DOHH2 (cell line): ENCODE results near the gene NUCB1.
"Not testable (repeated sequence)": the region's sequence is repeated elsewhere in the genome, so short reads cannot be mapped to it uniquely, and the experiment has no call there.

ENCODE experiments used
- H3F3A ChIP-seq: fragments of 200-600 bp; sonication (generic), shearing (Covaris generic); 2 replicates; pipeline ENCODE4 v1.6.0; 2016; ENCODE audit warnings: antibody characterized with exemption, mild to moderate bottlenecking; ENCODE audit not compliant: control insufficient read depth, insufficient read depth
- H3K27ac ChIP-seq: fragments of 200-600 bp; sonication (generic); 2 replicates; pipeline ENCODE4 v1.5.1; 2014; ENCODE audit warnings: low read depth, mild to moderate bottlenecking, low read length, moderate library complexity
- H3K27me3 ChIP-seq: fragments of 200-600 bp; sonication (generic); 2 replicates; pipeline ENCODE4 v1.6.1; 2014; ENCODE audit warnings: mild to moderate bottlenecking, low read length, mixed read lengths; ENCODE audit not compliant: control insufficient read depth
- H3K36me3 ChIP-seq: fragments of 200-600 bp; sonication (generic); 2 replicates; pipeline ENCODE4 v1.6.1; 2014; ENCODE audit warnings: mild to moderate bottlenecking, low read length, moderate library complexity, mixed read lengths; ENCODE audit not compliant: control insufficient read depth
- H3K4me1 ChIP-seq: fragments of 200-600 bp; sonication (generic); 2 replicates; pipeline ENCODE4 v1.6.1; 2014; ENCODE audit warnings: mild to moderate bottlenecking, low read length, mixed read lengths; ENCODE audit not compliant: control insufficient read depth
- H3K4me2 ChIP-seq: fragments of 200-600 bp; sonication (generic); 2 replicates; pipeline ENCODE4 v1.6.0; 2014; ENCODE audit warnings: mild to moderate bottlenecking, low read length, moderate library complexity
- H3K4me3 ChIP-seq: fragments of 200-600 bp; sonication (generic); 2 replicates; pipeline ENCODE4 v1.5.1; 2014; ENCODE audit warnings: mild to moderate bottlenecking, low read length, mixed read lengths
- H3K79me2 ChIP-seq: fragments of 200-600 bp; sonication (generic); 2 replicates; pipeline ENCODE4 v1.6.1; 2014; ENCODE audit warnings: mild to moderate bottlenecking, low read length, mixed read lengths; ENCODE audit not compliant: control insufficient read depth
- H3K9me2 ChIP-seq: fragments of 200-600 bp; sonication (generic); replicated peaks from 2 replicates; pipeline ENCODE4 v1.6.1; 2014; ENCODE audit warnings: mild to moderate bottlenecking, low read length, mixed read lengths; ENCODE audit not compliant: control insufficient read depth
- H3K9me3 ChIP-seq: fragments of 200-600 bp; sonication (generic); 2 replicates; pipeline ENCODE4 v1.6.1; 2014; ENCODE audit warnings: antibody characterized with exemption, low read length, mixed read lengths; ENCODE audit not compliant: control insufficient read depth, insufficient read depth
- H4K20me1 ChIP-seq: fragments of 200-600 bp; sonication (generic); 2 replicates; pipeline ENCODE4 v1.6.0; 2014; ENCODE audit warnings: low read depth, mild to moderate bottlenecking, antibody characterized with exemption, low read length, moderate library complexity; ENCODE audit not compliant: control insufficient read depth, insufficient read depth
- CTCF ChIP-seq: fragments of 200-600 bp; sonication (generic); IDR thresholded peaks from one replicate; pipeline ENCODE4 v1.5.1; 2014; ENCODE audit warnings: antibody characterized with exemption, mild to moderate bottlenecking, low read depth, low read length; ENCODE audit not compliant: poor library complexity, severe bottlenecking
- EZH2phosphoT487 ChIP-seq: fragments of 200-600 bp; sonication (generic); IDR thresholded peaks from 2 replicates; pipeline ENCODE4 v1.6.1; 2017; ENCODE audit warnings: borderline replicate concordance, mild to moderate bottlenecking, antibody characterized with exemption, low read length, moderate library complexity, mixed read lengths

NUCB1 gene

GRCh38 chr19:48905664-48906063 lies 5.6 kb downstream of the NUCB1 start:
- Histone ChIP-seq H4K20me1 (no peaks in the 10 kb centered on the region), H3K4me1 (peaks cover 41% of the 10 kb centered on the region), H3F3A (0 out of 2 replicates have a peak, but pooled peaks cover 7% of the 10 kb centered on the region), H3K4me3 (no peak overlapping the region), H3K9me3 (no peaks in the 10 kb centered on the region), H3K36me3 (peaks cover 50% of the 10 kb centered on the region), H3K9me2 (no peaks in the 10 kb centered on the region), H3K27ac (no peak overlapping the region), H3K79me2 (peaks cover 23% of the 10 kb centered on the region), H3K27me3 (no peaks in the 10 kb centered on the region), H3K4me2 (no peak overlapping the region)
- no peak for TF ChIP-seq CTCF
- no peak for TF ChIP-seq EZH2phosphoT487

- H3K79me2 ChIP-seq: peaks cover 18% of the 10 kb centered on the region
- H3K4me2 ChIP-seq: no peak overlapping the region
- no peak overlapping the region for H3K4me3 ChIP-seq
- H3K4me1 ChIP-seq: peaks cover 40% of the 10 kb centered on the region
- no peaks in the 10 kb centered on the region for H3K9me3 ChIP-seq
- H3K36me3 ChIP-seq: peaks cover 51% of the 10 kb centered on the region
- TF ChIP-seq EZH2phosphoT487 (no peak), CTCF (no peak)
- H4K20me1 ChIP-seq: no peaks in the 10 kb centered on the region
- no peak overlapping the region for H3K27ac ChIP-seq
- no peaks in the 10 kb centered on the region for H3K9me2 ChIP-seq
- no peaks in the 10 kb centered on the region for H3K27me3 ChIP-seq
- H3F3A ChIP-seq: 0 out of 2 replicates have a peak, but pooled peaks cover 7% of the 10 kb centered on the region
Measured at GRCh38 chr19:48906324-48906723, 6.2 kb downstream of the NUCB1 start.

- no peaks in the 10 kb centered on the region for H3K27me3 ChIP-seq
- no peaks in the 10 kb centered on the region for H4K20me1 ChIP-seq
- no peak overlapping the region for H3K27ac ChIP-seq
- H3K36me3 ChIP-seq: peaks cover 57% of the 10 kb centered on the region
- peaks cover 7% of the 10 kb centered on the region for H3K79me2 ChIP-seq
- H3F3A ChIP-seq: 0 out of 2 replicates have a peak, but pooled peaks cover 7% of the 10 kb centered on the region
- TF ChIP-seq CTCF: no peak
- no peak for TF ChIP-seq EZH2phosphoT487
- H3K4me2 ChIP-seq: no peak overlapping the region
- H3K4me3 ChIP-seq: no peak overlapping the region
- H3K9me3 ChIP-seq: no peaks in the 10 kb centered on the region
- H3K9me2 ChIP-seq: no peaks in the 10 kb centered on the region
- peaks cover 42% of the 10 kb centered on the region for H3K4me1 ChIP-seq
Measured at GRCh38 chr19:48907671-48908070, 7.6 kb downstream of the NUCB1 start.

GRCh38 chr19:48909424-48910077 lies 9.4 kb downstream of the NUCB1 start:
- H3F3A ChIP-seq, H3K27me3 ChIP-seq, H4K20me1 ChIP-seq, H3K9me2 ChIP-seq, H3K9me3 ChIP-seq, H3K79me2 ChIP-seq: not testable (repeated sequence)
- peak overlapping the region; percentile 67 for H3K4me2 ChIP-seq
- peak overlapping the region; percentile 36 for H3K4me3 ChIP-seq
- H3K36me3 ChIP-seq: peaks cover 69% of the 10 kb centered on the region
- H3K4me1 ChIP-seq: peaks cover 42% of the 10 kb centered on the region
- H3K27ac ChIP-seq: peak overlapping the region; percentile 72
